CD14-positive monocyte (primary cell): ENCODE data around the gene ABCC12. TPM values are rescaled to one million over a fixed set of nuclear protein-coding genes. Genes with fewer than 3 reads are reported as not detected.
"Not testable (repeated sequence)": the region's sequence is repeated elsewhere in the genome, so short reads cannot be mapped to it uniquely, and the experiment has no call there.

Experiments
- DNase-seq, 3 donors: peaks; one replicate each; pipeline ENCODE4 v3.0.0-alpha.2; 2011 to 2022
- H2AFZ ChIP-seq: 2 replicates; pipeline ENCODE4 v1.6.0; 2012; ENCODE audit warnings: mild to moderate bottlenecking, low read depth, low read length, inconsistent platforms; ENCODE audit not compliant: insufficient read depth, poor library complexity, severe bottlenecking
- H3K27ac ChIP-seq, 2 donors: 1 replicate in 1 of 2; 2 replicates in 1 of 2; pipeline ENCODE4 v1.5.1; 2012 to 2013; ENCODE audit warnings: low read length in 2 of 2, control low read depth in 1 of 2, inconsistent platforms in 1 of 2, low read depth in 1 of 2, mild to moderate bottlenecking in 1 of 2
- H3K27me3 ChIP-seq, 2 donors: one replicate each; pipeline versions ENCODE4 v1.6.0 to v1.6.1; 2011 to 2013; ENCODE audit warnings: low read length in 2 of 2; ENCODE audit not compliant: control insufficient read depth in 2 of 2, insufficient read depth in 2 of 2
- H3K36me3 ChIP-seq, 2 donors: replicated peaks in 1 of 2; 1 replicate in 1 of 2; 2 replicates in 1 of 2; pipeline versions ENCODE4 v1.5.1 to v1.6.1; 2012 to 2013; ENCODE audit warnings: low read length in 2 of 2, control low read depth in 1 of 2, inconsistent platforms in 1 of 2, mild to moderate bottlenecking in 1 of 2; ENCODE audit not compliant: insufficient read depth in 2 of 2, control insufficient read depth in 1 of 2
- H3K4me1 ChIP-seq, 2 donors: 1 replicate in 1 of 2; 2 replicates in 1 of 2; pipeline versions ENCODE4 v1.5.1 to v1.6.1; 2012 to 2013; ENCODE audit warnings: low read length in 2 of 2, control low read depth in 1 of 2, inconsistent platforms in 1 of 2, mild to moderate bottlenecking in 1 of 2, moderate library complexity in 1 of 2; ENCODE audit not compliant: insufficient read depth in 2 of 2, control insufficient read depth in 1 of 2
- H3K4me2 ChIP-seq: replicated peaks from 2 replicates; pipeline ENCODE3; 2012; ENCODE audit warnings: low read length, moderate library complexity, mild to moderate bottlenecking; ENCODE audit not compliant: poor library complexity, severe bottlenecking; ENCODE audit errors: extremely low read depth
- H3K4me3 ChIP-seq, 3 experiments: fragments of 200-600 bp in 1 of 3; sonication (generic) in 1 of 3; replicated peaks in 1 of 3; 1 replicate in 2 of 3; 2 replicates in 1 of 3; pipeline ENCODE4 v1.5.1; 2011 to 2013; ENCODE audit warnings: low read length in 3 of 3, mild to moderate bottlenecking in 3 of 3, control low read depth in 2 of 3, low read depth in 2 of 3, inconsistent platforms in 1 of 3, moderate library complexity in 1 of 3
- H3K79me2 ChIP-seq: 2 replicates; pipeline ENCODE4 v1.6.0; 2012; ENCODE audit warnings: mild to moderate bottlenecking, control low read depth, inconsistent platforms, low read length, moderate library complexity; ENCODE audit not compliant: insufficient read depth
- H3K9ac ChIP-seq: 2 replicates; pipeline ENCODE4 v1.6.0; 2017; ENCODE audit warnings: low read length, mild to moderate bottlenecking; ENCODE audit not compliant: insufficient read depth, poor library complexity, severe bottlenecking
- H3K9me3 ChIP-seq, 2 donors: replicated peaks in 1 of 2; 1 replicate in 1 of 2; 2 replicates in 1 of 2; pipeline versions ENCODE4 v1.5.1 to v1.6.1; 2012 to 2013; ENCODE audit warnings: low read length in 2 of 2, control low read depth in 1 of 2; ENCODE audit not compliant: control insufficient read depth in 1 of 2, insufficient read depth in 1 of 2
- H4K20me1 ChIP-seq: 2 replicates; pipeline ENCODE4 v1.6.0; 2012; ENCODE audit warnings: mild to moderate bottlenecking, low read length, control low read depth, moderate library complexity; ENCODE audit not compliant: insufficient read depth
- H3K27ac Mint-ChIP-seq, 7 donors: one replicate each; pipeline ENCODE4 v1.8.0; 2020; ENCODE audit warnings: mild to moderate bottlenecking in 7 of 7, mixed read lengths in 7 of 7, moderate library complexity in 6 of 7, inconsistent platforms in 2 of 7
- H3K27me3 Mint-ChIP-seq, 3 donors: one replicate each; pipeline ENCODE4 v1.8.0; 2021 to 2022; ENCODE audit warnings: low read depth in 3 of 3, mild to moderate bottlenecking in 3 of 3, mixed read lengths in 3 of 3, moderate library complexity in 3 of 3, inconsistent platforms in 1 of 3
- H3K36me3 Mint-ChIP-seq, 2 donors: one replicate each; pipeline ENCODE4 v1.8.0; 2020; ENCODE audit warnings: mixed read lengths in 2 of 2, inconsistent platforms in 1 of 2, mild to moderate bottlenecking in 1 of 2
- H3K4me1 Mint-ChIP-seq: one replicate; pipeline ENCODE4 v1.8.0; 2020; ENCODE audit warnings: mild to moderate bottlenecking, mixed read lengths
- H3K4me3 Mint-ChIP-seq, 2 donors: one replicate each; pipeline ENCODE4 v1.8.0; 2020; ENCODE audit warnings: mild to moderate bottlenecking in 2 of 2, mixed read lengths in 2 of 2, moderate library complexity in 1 of 2
- H3K9me3 Mint-ChIP-seq, 7 donors: one replicate each; pipeline ENCODE4 v1.8.0; 2020 to 2022; ENCODE audit warnings: mixed read lengths in 7 of 7, mild to moderate bottlenecking in 6 of 7, moderate library complexity in 6 of 7, inconsistent platforms in 2 of 7
- WGBS: methylation state at CpG from one replicate; pipeline ENCODE4 v1.1.5; 2013; ENCODE audit warnings: missing lambda C conversion rate; ENCODE audit not compliant: insufficient coverage; 5-methylcytosine and 5-hydroxymethylcytosine counted together
- intact Hi-C, 2 donors: fragments of 100-400 bp; cut with micrococcal nuclease; formaldehyde crosslinking; loops; one replicate each; pipeline versions ENCODE4 v1.15.0 to v1.15.1; 2023
- polyA plus RNA-seq, 3 donors: library from polyadenylated mRNA; depleted of rRNA in 1 of 3; unstranded in 2 of 3; stranded (reverse) in 1 of 3; fragments of 300-500 nt in 2 of 3; fragments of >200 nt in 1 of 3; fragmentation: Illumina TruSeq in 2 of 3; gene quantifications; 1 replicate in 2 of 3; 2 replicates in 1 of 3; pipeline ENCODE4 v1.2.3, GENCODE V29; 2012 to 2021
- TF ChIP-seq, protein P1 (sequence below): fragments of 200-600 bp; IDR thresholded peaks from one replicate; pipeline ENCODE4 v1.8.0; 2022; ENCODE audit warnings: antibody characterized with exemption, mild to moderate bottlenecking

Gene ABCC12
- polyA plus RNA-seq, 3 donors, result not detected

DNA sequence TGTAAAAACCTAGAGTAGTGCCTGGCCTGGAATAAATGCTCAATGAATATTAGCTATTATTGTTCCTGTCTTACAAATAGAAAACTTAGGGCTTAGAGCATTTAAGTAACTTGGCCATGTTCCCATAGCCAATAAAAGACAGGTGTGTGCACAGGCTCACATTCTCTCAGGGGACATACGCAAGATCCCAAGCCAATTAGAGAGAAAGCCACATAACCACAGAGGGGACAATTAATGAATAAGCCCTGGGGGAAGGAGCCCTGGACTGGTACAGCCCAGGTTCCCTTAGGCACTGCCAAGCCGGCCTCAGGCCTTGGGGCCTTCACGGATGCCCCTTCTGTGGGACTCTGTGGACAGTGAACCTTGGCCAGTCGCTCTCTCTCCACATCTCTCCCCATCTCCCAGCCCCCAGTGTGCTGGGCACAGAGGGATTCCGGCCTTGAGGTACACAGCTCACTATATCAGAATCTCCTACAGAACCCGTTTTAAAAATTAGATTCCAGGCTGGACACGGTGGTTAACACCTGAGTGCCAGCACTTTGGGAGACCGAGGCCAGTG, 27.3 kb upstream of the ABCC12 start:
- Histone ChIP-seq H3K4me1 (peaks cover 9 to 10% of the 10 kb centered on the region in 2 donors), H3K9me3 (no peaks in the 10 kb centered on the region), H3K79me2 (no peaks in the 10 kb centered on the region), H3K27me3 (no peaks in the 10 kb centered on the region), H2AFZ (no peak overlapping the region), H3K4me3 (no peak overlapping the region), H3K9ac (no peak overlapping the region), H3K27ac (no peak overlapping the region), H3K4me2 (no peak overlapping the region), H4K20me1 (no peaks in the 10 kb centered on the region), H3K36me3 (no peaks in the 10 kb centered on the region)
- TF ChIP-seq, protein P1, sequence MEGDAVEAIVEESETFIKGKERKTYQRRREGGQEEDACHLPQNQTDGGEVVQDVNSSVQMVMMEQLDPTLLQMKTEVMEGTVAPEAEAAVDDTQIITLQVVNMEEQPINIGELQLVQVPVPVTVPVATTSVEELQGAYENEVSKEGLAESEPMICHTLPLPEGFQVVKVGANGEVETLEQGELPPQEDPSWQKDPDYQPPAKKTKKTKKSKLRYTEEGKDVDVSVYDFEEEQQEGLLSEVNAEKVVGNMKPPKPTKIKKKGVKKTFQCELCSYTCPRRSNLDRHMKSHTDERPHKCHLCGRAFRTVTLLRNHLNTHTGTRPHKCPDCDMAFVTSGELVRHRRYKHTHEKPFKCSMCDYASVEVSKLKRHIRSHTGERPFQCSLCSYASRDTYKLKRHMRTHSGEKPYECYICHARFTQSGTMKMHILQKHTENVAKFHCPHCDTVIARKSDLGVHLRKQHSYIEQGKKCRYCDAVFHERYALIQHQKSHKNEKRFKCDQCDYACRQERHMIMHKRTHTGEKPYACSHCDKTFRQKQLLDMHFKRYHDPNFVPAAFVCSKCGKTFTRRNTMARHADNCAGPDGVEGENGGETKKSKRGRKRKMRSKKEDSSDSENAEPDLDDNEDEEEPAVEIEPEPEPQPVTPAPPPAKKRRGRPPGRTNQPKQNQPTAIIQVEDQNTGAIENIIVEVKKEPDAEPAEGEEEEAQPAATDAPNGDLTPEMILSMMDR, result no peak
- intact Hi-C loops, result no loop called here
- Mint-ChIP-seq H3K4me1 (peaks cover 21% of the 10 kb centered on the region), H3K36me3 (peaks cover 0 to 3% of the 10 kb centered on the region in 2 donors), H3K4me3 (no peak overlapping the region), H3K27ac (peak overlapping the region in 1 of 7 donors; percentile 75), H3K27me3 (peaks cover 2 to 12% (median 2%) of the 10 kb centered on the region in 3 donors), H3K9me3 (peaks cover 0 to 2% (median 0%) of the 10 kb centered on the region in 7 donors)
- WGBS, result 95% methylated on average over 8 of the region's 8 CpGs
- no peak for DNase-seq

DNA sequence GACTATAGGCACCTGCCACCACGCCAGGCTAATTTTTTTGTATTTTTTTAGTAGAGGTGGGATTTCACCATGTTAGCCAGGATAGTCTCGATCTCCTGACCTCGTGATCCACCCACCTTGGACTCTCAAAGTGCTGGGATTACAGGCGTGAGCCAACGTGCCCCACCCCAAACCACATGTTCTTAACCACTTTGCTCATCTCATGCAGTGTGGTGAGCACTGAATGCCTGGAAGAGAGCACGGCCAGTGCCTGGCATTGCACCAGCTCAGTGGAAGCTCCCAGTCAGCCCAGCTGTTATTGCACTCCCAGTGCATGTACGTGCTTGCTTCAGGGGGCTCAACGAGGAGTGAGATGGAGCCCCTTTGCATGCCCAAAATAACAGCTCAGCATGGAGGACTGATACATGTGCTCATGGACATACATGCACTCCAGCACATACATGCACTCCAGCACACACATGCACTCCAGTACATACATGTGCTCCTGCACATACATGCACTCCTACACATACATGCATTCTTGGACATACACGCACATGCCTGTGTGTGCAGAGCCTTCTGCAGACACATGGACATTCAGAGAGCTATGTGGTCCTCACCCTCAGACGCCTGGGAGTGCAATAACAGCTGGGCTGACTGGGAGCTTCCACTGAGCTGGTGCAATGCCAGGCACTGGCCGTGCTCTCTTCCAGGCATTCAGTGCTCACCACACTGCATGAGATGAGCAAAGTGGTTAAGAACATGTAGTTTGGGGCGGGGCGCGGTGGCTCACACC, 26.1 kb upstream of the ABCC12 start:
- H3K4me1 ChIP-seq, H3K27ac Mint-ChIP-seq, DNase-seq, H3K27me3 ChIP-seq, H3K27ac ChIP-seq, H3K79me2 ChIP-seq, H3K36me3 ChIP-seq, H2AFZ ChIP-seq, H3K9me3 ChIP-seq, H4K20me1 ChIP-seq, H3K9ac ChIP-seq, H3K4me2 ChIP-seq, H3K4me3 ChIP-seq, H3K36me3 Mint-ChIP-seq, intact Hi-C loops, H3K4me3 Mint-ChIP-seq, H3K9me3 Mint-ChIP-seq: not testable (repeated sequence)
- WGBS, result 79% methylated on average over 3 of the region's 14 CpGs
- Mint-ChIP-seq H3K27me3 (peaks cover 2 to 15% (median 4%) of the 10 kb centered on the region in 3 donors), H3K4me1 (peaks cover 10% of the 10 kb centered on the region)
